PC-9 (cell line): ENCODE results near the gene ELL2. TPM values are rescaled to one million over a fixed set of nuclear protein-coding genes. Genes with fewer than 3 reads are reported as not detected.

Experiments
- BruUV-seq: library from RNA; stranded (reverse); fragments of 400-500 nt; replicated peaks from 2 replicates; lab custom pipeline; 2021; lab: Mats Ljungman, UMichigan
- CTCF ChIA-PET: fragments of 300-600 bp; sonication (Branson Sonifier 250); formaldehyde crosslinking; loops from one replicate; lab custom pipeline; 2022; ENCODE audit warnings: antibody characterized with exemption; lab: Charles Lee
- POLR2A ChIA-PET: fragments of 300-600 bp; sonication (Branson Sonifier 250); formaldehyde crosslinking; loops from one replicate; lab custom pipeline; 2022; ENCODE audit warnings: antibody characterized with exemption; ENCODE audit not compliant: unreplicated experiment; lab: Charles Lee
- DNase-seq, 2 experiments: peaks; one replicate each; pipeline versions ENCODE4 v3.0.0 to v3.0.0-alpha.2; 2015 to 2022; ENCODE audit warnings: mixed read lengths in 1 of 2
- H2AFZ ChIP-seq: fragments of 200-600 bp; sonication (generic); 2 replicates; pipeline ENCODE4 v1.8.1; 2017; ENCODE audit warnings: antibody characterized with exemption
- H3F3A ChIP-seq: fragments of 200-600 bp; sonication (generic); 2 replicates; pipeline ENCODE4 v1.8.1; 2017; ENCODE audit warnings: antibody characterized with exemption, mild to moderate bottlenecking, low read depth; ENCODE audit not compliant: insufficient read depth
- H3K27ac ChIP-seq: fragments of 200-600 bp; sonication (generic); 2 replicates; pipeline ENCODE4 v1.6.1; 2016; ENCODE audit warnings: mixed run types
- H3K27me3 ChIP-seq: fragments of 200-600 bp; sonication (generic); 2 replicates; pipeline ENCODE4 v1.6.1; 2016; ENCODE audit warnings: low read depth, mixed run types; ENCODE audit not compliant: insufficient read depth
- H3K36me3 ChIP-seq: fragments of 200-600 bp; sonication (generic); 2 replicates; pipeline ENCODE4 v1.6.1; 2016; ENCODE audit warnings: low read depth, mixed run types
- H3K4me1 ChIP-seq: fragments of 200-600 bp; sonication (generic); replicated peaks from 2 replicates; pipeline ENCODE4 v1.6.1; 2016; ENCODE audit warnings: mixed run types; ENCODE audit not compliant: insufficient read depth
- H3K4me2 ChIP-seq: fragments of 200-600 bp; sonication (generic); 2 replicates; pipeline ENCODE4 v1.6.1; 2017; ENCODE audit warnings: mixed run types
- H3K4me3 ChIP-seq: fragments of 200-600 bp; sonication (generic); 2 replicates; pipeline ENCODE4 v1.6.1; 2016; ENCODE audit warnings: mixed run types
- H3K79me2 ChIP-seq: fragments of 200-600 bp; sonication (generic); 2 replicates; pipeline ENCODE4 v1.6.1; 2017; ENCODE audit warnings: low read depth, mixed run types
- H3K9me2 ChIP-seq: fragments of 200-600 bp; sonication (generic); 2 replicates; pipeline ENCODE4 v1.8.1; 2017; ENCODE audit warnings: mild to moderate bottlenecking; ENCODE audit not compliant: insufficient read depth
- H3K9me3 ChIP-seq: fragments of 200-600 bp; sonication (generic); 2 replicates; pipeline ENCODE4 v1.8.1; 2016; ENCODE audit warnings: low read depth; ENCODE audit not compliant: insufficient read depth
- H4K20me1 ChIP-seq: fragments of 200-600 bp; sonication (generic); 2 replicates; pipeline ENCODE4 v1.8.1; 2017; ENCODE audit not compliant: insufficient read depth
- EZH2 ChIP-seq: fragments of 200-600 bp; sonication (generic); IDR thresholded peaks from 2 replicates; pipeline ENCODE4 v1.8.0; 2017; ENCODE audit warnings: antibody characterized with exemption, low read depth
- intact Hi-C: fragments of 100-400 bp; cut with micrococcal nuclease; formaldehyde crosslinking; loops from one replicate; pipeline ENCODE4 v1.10.0; 2022; ENCODE audit not compliant: unreplicated experiment
- total RNA-seq: library from RNA; stranded (reverse); gene quantifications from 2 replicates; pipeline ENCODE4 v1.2.3, GENCODE V29; 2021
- TF ChIP-seq, protein P1 (sequence below): fragments of 200-600 bp; sonication (generic); conservative IDR thresholded peaks from 2 replicates; pipeline ENCODE4 v1.6.1; 2017; ENCODE audit warnings: mixed run types, antibody characterized with exemption, mild to moderate bottlenecking, moderate library complexity

Gene ELL2
- total RNA-seq, 1 experiment from 2014 or later: 25.5 TPM

GRCh38 chr5:95900383-95900958 is 61.2 kb downstream of the ELL2 start:
- POLR2A ChIA-PET: no interaction called here
- Histone ChIP-seq H3K27me3 (no peaks in the 10 kb centered on the region), H3K9me2 (no peaks in the 10 kb centered on the region), H3K4me1 (no peaks in the 10 kb centered on the region), H2AFZ (no peak overlapping the region), H3K4me3 (no peak overlapping the region), H3K4me2 (no peak overlapping the region), H3K27ac (no peak overlapping the region), H4K20me1 (no peaks in the 10 kb centered on the region), H3F3A (no peaks in the 10 kb centered on the region), H3K79me2 (no peaks in the 10 kb centered on the region), H3K36me3 (peaks cover 13% of the 10 kb centered on the region), H3K9me3 (no peaks in the 10 kb centered on the region)
- TF ChIP-seq, protein P1, sequence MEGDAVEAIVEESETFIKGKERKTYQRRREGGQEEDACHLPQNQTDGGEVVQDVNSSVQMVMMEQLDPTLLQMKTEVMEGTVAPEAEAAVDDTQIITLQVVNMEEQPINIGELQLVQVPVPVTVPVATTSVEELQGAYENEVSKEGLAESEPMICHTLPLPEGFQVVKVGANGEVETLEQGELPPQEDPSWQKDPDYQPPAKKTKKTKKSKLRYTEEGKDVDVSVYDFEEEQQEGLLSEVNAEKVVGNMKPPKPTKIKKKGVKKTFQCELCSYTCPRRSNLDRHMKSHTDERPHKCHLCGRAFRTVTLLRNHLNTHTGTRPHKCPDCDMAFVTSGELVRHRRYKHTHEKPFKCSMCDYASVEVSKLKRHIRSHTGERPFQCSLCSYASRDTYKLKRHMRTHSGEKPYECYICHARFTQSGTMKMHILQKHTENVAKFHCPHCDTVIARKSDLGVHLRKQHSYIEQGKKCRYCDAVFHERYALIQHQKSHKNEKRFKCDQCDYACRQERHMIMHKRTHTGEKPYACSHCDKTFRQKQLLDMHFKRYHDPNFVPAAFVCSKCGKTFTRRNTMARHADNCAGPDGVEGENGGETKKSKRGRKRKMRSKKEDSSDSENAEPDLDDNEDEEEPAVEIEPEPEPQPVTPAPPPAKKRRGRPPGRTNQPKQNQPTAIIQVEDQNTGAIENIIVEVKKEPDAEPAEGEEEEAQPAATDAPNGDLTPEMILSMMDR: no peak
- TF ChIP-seq EZH2: no peak
- intact Hi-C loops: no loop called here
- no peak for DNase-seq
- no TSS peak for BruUV-seq
- CTCF ChIA-PET: interaction anchor here (0.6 kb wide), 1 partner anchor 152 kb away, joined by 3 read pairs; no protein-coding TSS in a partner anchor

DNA sequence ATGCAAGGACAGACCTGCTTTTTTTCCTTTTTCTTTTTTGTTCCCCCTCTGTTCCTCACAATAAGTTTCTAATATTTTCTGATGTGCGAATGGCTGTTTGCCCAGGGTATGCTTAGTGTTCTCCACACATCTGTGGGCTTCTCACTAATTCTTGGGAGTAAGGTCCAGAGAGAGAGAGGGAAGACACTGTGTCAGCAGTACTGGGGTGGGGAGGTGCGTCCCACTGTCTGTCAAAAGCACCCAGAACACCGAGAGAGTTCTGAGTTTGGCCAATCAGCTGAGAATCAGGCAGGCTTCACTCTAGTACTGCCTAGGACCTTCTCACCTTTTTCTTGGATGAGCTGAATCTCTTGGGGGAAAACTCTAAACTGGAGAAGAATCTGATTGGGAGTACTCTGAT is 61.8 kb downstream of the ELL2 start:
- DNase-seq: no peak
- Histone ChIP-seq H3K79me2 (no peaks in the 10 kb centered on the region), H3K36me3 (peaks cover 15% of the 10 kb centered on the region), H2AFZ (no peak overlapping the region), H3K27me3 (no peaks in the 10 kb centered on the region), H3F3A (no peaks in the 10 kb centered on the region), H4K20me1 (no peaks in the 10 kb centered on the region), H3K9me3 (no peaks in the 10 kb centered on the region), H3K4me2 (no peak overlapping the region), H3K4me3 (no peak overlapping the region), H3K4me1 (no peaks in the 10 kb centered on the region), H3K9me2 (no peaks in the 10 kb centered on the region), H3K27ac (no peak overlapping the region)
- no peak for TF ChIP-seq EZH2
- TF ChIP-seq, protein P1: no peak
- intact Hi-C loops: no loop called here
- ChIA-PET POLR2A (no interaction called here), CTCF (interaction anchor here (0.7 kb wide), 1 partner anchor 26 kb away, joined by 3 read pairs; no protein-coding TSS in a partner anchor)
- BruUV-seq: no TSS peak

- peaks cover 15% of the 10 kb centered on the region for H3K36me3 ChIP-seq
- no peaks in the 10 kb centered on the region for H3K79me2 ChIP-seq
- H3F3A ChIP-seq: no peaks in the 10 kb centered on the region
- no peak overlapping the region for H2AFZ ChIP-seq
- H3K27ac ChIP-seq: no peak overlapping the region
- BruUV-seq: no TSS peak
- no peak overlapping the region for H3K4me3 ChIP-seq
- H3K27me3 ChIP-seq: no peaks in the 10 kb centered on the region
- H3K9me2 ChIP-seq: no peaks in the 10 kb centered on the region
- H3K9me3 ChIP-seq: no peaks in the 10 kb centered on the region
- DNase-seq: no peak
- no peak for TF ChIP-seq EZH2
- TF ChIP-seq, protein P1: no peak
- ChIA-PET CTCF (interaction anchor here (0.7 kb wide), 1 partner anchor 25 kb away, joined by 3 read pairs; no protein-coding TSS in a partner anchor), POLR2A (no interaction called here)
- H3K4me1 ChIP-seq: no peaks in the 10 kb centered on the region
- intact Hi-C loops: no loop called here
- H3K4me2 ChIP-seq: no peak overlapping the region
- H4K20me1 ChIP-seq: no peaks in the 10 kb centered on the region
Measured at GRCh38 chr5:95899006-95899405, 62.6 kb downstream of the ELL2 start.
